Suprapubic skin (tissue), 4 donors: ENCODE results near the gene AARS1. TPM values are rescaled to one million over a fixed set of nuclear protein-coding genes. Genes with fewer than 3 reads are reported as not detected.
A peak's percentile ranks its signal among the peaks of the same experiment; 100 is the strongest.
"Not testable (repeated sequence)": the region's sequence is repeated elsewhere in the genome, so short reads cannot be mapped to it uniquely, and the experiment has no call there.

Experiments
- DNase-seq, 2 donors: peaks; one replicate each; pipeline ENCODE4 v3.0.0-alpha.2; 2019; ENCODE audit warnings: low spot score in 2 of 2
- H3K27ac ChIP-seq: fragments of 200-600 bp; sonication (generic); one replicate; pipeline ENCODE4 v1.5.1; 2019
- H3K27me3 ChIP-seq: fragments of 200-600 bp; sonication (generic); one replicate; pipeline ENCODE4 v1.5.1; 2019
- H3K36me3 ChIP-seq: fragments of 200-600 bp; sonication (generic); one replicate; pipeline ENCODE4 v1.5.1; 2019
- H3K4me1 ChIP-seq: fragments of 200-600 bp; sonication (generic); one replicate; pipeline ENCODE4 v1.5.1; 2019
- H3K4me3 ChIP-seq: fragments of 200-600 bp; sonication (generic); one replicate; pipeline ENCODE4 v1.5.1; 2019; ENCODE audit warnings: mild to moderate bottlenecking
- H3K9me3 ChIP-seq: fragments of 200-600 bp; sonication (generic); one replicate; pipeline ENCODE4 v1.5.1; 2019
- CTCF ChIP-seq, 2 donors: fragments of 200-600 bp in 1 of 2; fragments of 450-650 bp in 1 of 2; sonication (generic) in 1 of 2; IDR thresholded peaks; one replicate each; pipeline ENCODE4 v1.5.1; 2016 to 2019; ENCODE audit warnings: antibody characterized with exemption in 2 of 2, mild to moderate bottlenecking in 1 of 2, moderate library complexity in 1 of 2
- EP300 ChIP-seq: sonication (generic); formaldehyde crosslinking; IDR thresholded peaks from one replicate; pipeline ENCODE4 v1.6.1; 2017; ENCODE audit warnings: antibody characterized with exemption
- POLR2A ChIP-seq, 2 donors: fragments of 450-650 bp; IDR thresholded peaks; one replicate each; pipeline ENCODE4 v1.6.1; 2017; ENCODE audit warnings: antibody characterized with exemption in 2 of 2, mild to moderate bottlenecking in 2 of 2, moderate library complexity in 2 of 2
- POLR2AphosphoS5 ChIP-seq, 3 donors: sonication (generic); formaldehyde crosslinking; IDR thresholded peaks; one replicate each; pipeline ENCODE4 v1.6.1; 2017; ENCODE audit warnings: antibody characterized with exemption in 3 of 3
- WGBS: methylation state at CpG from one replicate; pipeline ENCODE4 v1.1.5; 2018; 5-methylcytosine and 5-hydroxymethylcytosine counted together
- total RNA-seq, 4 donors: library from RNA; depleted of rRNA; stranded (reverse); fragments of >200 nt; gene quantifications; one replicate each; pipeline ENCODE4 v1.1.0, GENCODE V29; 2016

The AARS1 gene
- total RNA-seq, 4 donors from 2014 or later, result 35.4 to 56.2 (median 38.6) TPM

DNA sequence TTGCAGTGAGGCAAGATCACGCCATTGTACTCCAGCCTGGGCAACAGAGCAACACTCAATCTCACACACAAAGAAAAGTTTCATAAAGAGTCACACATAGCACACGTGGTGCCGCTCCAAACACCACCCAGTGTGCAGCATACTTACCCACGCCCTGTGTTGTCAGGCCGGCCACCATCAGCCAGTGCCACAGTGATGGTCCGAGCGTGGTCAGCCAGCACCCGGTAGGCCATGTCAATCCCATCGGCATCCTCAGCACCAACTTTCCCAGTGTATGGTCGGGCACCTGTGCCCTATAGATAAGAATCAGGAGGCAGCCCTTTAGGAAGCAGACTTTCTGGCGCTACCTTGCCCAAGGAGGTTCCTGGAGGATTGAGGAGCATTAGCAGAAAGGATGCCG lies 19.8 kb downstream of the AARS1 start:
- peaks cover 97% of the 10 kb centered on the region for H3K36me3 ChIP-seq
- H3K9me3 ChIP-seq, result no peaks in the 10 kb centered on the region
- H3K4me1 ChIP-seq, result no peaks in the 10 kb centered on the region
- H3K27ac ChIP-seq, result no peak overlapping the region
- WGBS, result 85% methylated on average over 10 of the region's 12 CpGs
- no peaks in the 10 kb centered on the region for H3K27me3 ChIP-seq
- TF ChIP-seq CTCF (IDR thresholded peaks at IDR 0.05) (no peak), EP300 (no peak), POLR2AphosphoS5 (IDR thresholded peaks at IDR 0.05) (no peak), POLR2A (IDR thresholded peaks at IDR 0.05) (no peak)
- DNase-seq, result no peak
- H3K4me3 ChIP-seq, result no peak overlapping the region

GRCh38 chr16:70267922-70268321 lies 21.4 kb downstream of the AARS1 start:
- H3K36me3 ChIP-seq, result peaks cover 99% of the 10 kb centered on the region
- not testable (repeated sequence) for H3K27me3 ChIP-seq, H3K27ac ChIP-seq, H3K4me1 ChIP-seq, H3K4me3 ChIP-seq, DNase-seq, H3K9me3 ChIP-seq
- 95% methylated on average over 10 of the region's 10 CpGs for WGBS

GRCh38 chr16:70267516-70267915 lies 21.8 kb downstream of the AARS1 start:
- WGBS, result 41% methylated on average over 6 of the region's 6 CpGs
- peaks cover 99% of the 10 kb centered on the region for H3K36me3 ChIP-seq
- no peaks in the 10 kb centered on the region for H3K27me3 ChIP-seq
- H3K27ac ChIP-seq, result no peak overlapping the region
- no peaks in the 10 kb centered on the region for H3K4me1 ChIP-seq
- TF ChIP-seq CTCF (IDR thresholded peaks at IDR 0.05) (peak; percentile 24 to 52), POLR2AphosphoS5 (IDR thresholded peaks at IDR 0.05) (no peak)
- peak in 1 of 2 donors; percentile 34 for DNase-seq
- no peak overlapping the region for H3K4me3 ChIP-seq
- H3K9me3 ChIP-seq, result no peaks in the 10 kb centered on the region

- peaks cover 96% of the 10 kb centered on the region for H3K36me3 ChIP-seq
- WGBS, result 94% methylated on average over 6 of the region's 6 CpGs
- not testable (repeated sequence) for DNase-seq, H3K4me1 ChIP-seq, H3K27ac ChIP-seq, H3K4me3 ChIP-seq, H3K27me3 ChIP-seq, H3K9me3 ChIP-seq
Measured at GRCh38 chr16:70259903-70260302, 29.4 kb downstream of the AARS1 start.

GRCh38 chr16:70258946-70259345 lies 30.4 kb downstream of the AARS1 start:
- no peak overlapping the region for H3K27ac ChIP-seq
- H3K4me1 ChIP-seq, result no peaks in the 10 kb centered on the region
- H3K9me3 ChIP-seq, result no peaks in the 10 kb centered on the region
- DNase-seq, result peak in 1 of 2 donors; percentile 24
- H3K36me3 ChIP-seq, result peaks cover 96% of the 10 kb centered on the region
- TF ChIP-seq CTCF (IDR thresholded peaks at IDR 0.05) (no peak), EP300 (no peak), POLR2AphosphoS5 (IDR thresholded peaks at IDR 0.05) (no peak), POLR2A (IDR thresholded peaks at IDR 0.05) (no peak)
- no peaks in the 10 kb centered on the region for H3K27me3 ChIP-seq
- WGBS, result 99% methylated on average over 10 of the region's 10 CpGs
- no peak overlapping the region for H3K4me3 ChIP-seq

DNA sequence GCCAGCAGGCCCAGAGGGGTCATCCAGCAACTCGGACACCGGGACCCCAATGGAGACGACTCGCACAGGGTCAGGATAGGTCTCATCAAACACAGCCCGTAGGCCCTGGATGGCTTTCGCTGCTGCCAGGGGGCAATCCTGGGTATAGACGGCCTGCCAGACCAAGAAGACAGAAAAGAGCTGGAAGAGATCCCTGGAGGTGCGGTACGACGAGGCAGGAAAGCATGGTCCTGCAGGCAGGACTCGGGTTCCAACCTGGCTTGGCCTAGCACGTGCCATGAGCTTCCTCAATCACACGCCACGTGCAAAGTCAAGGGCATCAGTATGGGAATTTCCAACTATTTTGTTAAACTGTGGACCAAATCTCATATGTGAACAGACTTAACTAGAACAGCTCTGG lies 31.2 kb downstream of the AARS1 start:
- no peaks in the 10 kb centered on the region for H3K9me3 ChIP-seq
- no peaks in the 10 kb centered on the region for H3K27me3 ChIP-seq
- no peak overlapping the region for H3K4me3 ChIP-seq
- WGBS, result 95% methylated on average over 4 of the region's 14 CpGs
- no peak overlapping the region for H3K27ac ChIP-seq
- H3K36me3 ChIP-seq, result peaks cover 96% of the 10 kb centered on the region
- no peak for DNase-seq
- H3K4me1 ChIP-seq, result no peaks in the 10 kb centered on the region
- TF ChIP-seq POLR2A (IDR thresholded peaks at IDR 0.05) (no peak), EP300 (no peak), POLR2AphosphoS5 (IDR thresholded peaks at IDR 0.05) (no peak), CTCF (IDR thresholded peaks at IDR 0.05) (no peak)
